ENCODE measurements around the gene EREG. TPM values are rescaled to one million over a fixed set of nuclear protein-coding genes. Genes with fewer than 3 reads are reported as not detected.
A peak's percentile ranks its signal among the peaks of the same experiment; 100 is the strongest.

Gene EREG
- total and polyA plus RNA-seq, 9 of the 15 experiments (the other 6 are each of a cell fraction or from before 2014, with no cell fraction given), result 0.97 to 7.3 (median 2.5) TPM

GRCh38 chr4:74437866-74438265 is 72.9 kb downstream of the EREG start (continued):
- TF ChIP-seq PCBP1 (IDR thresholded peaks at IDR 0.05; ENCODE audit: low read depth, low read length, poor library complexity, severe bottlenecking) (no peak), CBFA2T3 (IDR thresholded peaks at IDR 0.05) (peak; percentile 40; the same call in 1 of the 2 replicates), CSDE1 (IDR thresholded peaks at IDR 0.05) (no peak), PHB (CRISPR knock-in tag; IDR thresholded peaks at IDR 0.05) (no peak), ARID1B (IDR thresholded peaks at IDR 0.05) (peak; percentile 48), ZNF212 (CRISPR knock-in tag; IDR thresholded peaks at IDR 0.05) (no peak), TCF3 (CRISPR knock-in tag; IDR thresholded peaks at IDR 0.05) (peak; percentile 59), HLTF (IDR thresholded peaks at IDR 0.05) (no peak), NFIC (IDR thresholded peaks at IDR 0.05) (peak; percentile 25; the same call in 1 of the 2 replicates), TGIF2 (CRISPR knock-in tag; IDR thresholded peaks at IDR 0.05) (no peak)

Other genes starting within 250 kb of the EREG start
- 26.7 and 38.1 TPM in 2 replicates for gene MTHFD2L, start 207.0 kb upstream of the EREG start, total RNA-seq (2014; rRNA removed)
- gene MTHFD2L, start 207.0 kb upstream of the EREG start, total RNA-seq (2014; rRNA removed; fragmentation: Illumina TruSeq; extraction: Trizol), result 32.5 and 35.7 TPM in 2 replicates
- 24.0 and 26.6 TPM in 2 replicates for gene MTHFD2L, start 207.0 kb upstream of the EREG start, total RNA-seq (2015; rRNA removed; fragmentation: Illumina TruSeq; extraction: Trizol)
- gene MTHFD2L, start 207.0 kb upstream of the EREG start, total RNA-seq (2021), result 24.6 and 27.7 TPM in 2 replicates
- gene MTHFD2L, start 207.0 kb upstream of the EREG start, polyA plus RNA-seq (2011; rRNA removed), result 26.3 and 39.0 TPM in 2 replicates
- 19.1 and 19.7 TPM in 2 replicates for gene MTHFD2L, start 207.0 kb upstream of the EREG start, polyA plus RNA-seq (2014; fragmentation: Illumina TruSeq; extraction: Trizol)
- 10 to 100 TPM; 10.0 to 13.7 TPM for gene MTHFD2L, start 207.0 kb upstream of the EREG start, polyA plus RNA-seq (2014; fragmentation: Nextera tagmentation; extraction: Ambion mirVana)
- 26.0 and 29.8 TPM in 2 replicates for gene MTHFD2L, start 207.0 kb upstream of the EREG start, polyA plus RNA-seq (2014; rRNA removed)
- gene EPGN, start 56.7 kb upstream of the EREG start, total RNA-seq (2014; rRNA removed), result not detected in 2 replicates
- not detected in 2 replicates for gene EPGN, start 56.7 kb upstream of the EREG start, total RNA-seq (2014; rRNA removed; fragmentation: Illumina TruSeq; extraction: Trizol)
- gene EPGN, start 56.7 kb upstream of the EREG start, total RNA-seq (2015; rRNA removed; fragmentation: Illumina TruSeq; extraction: Trizol), result not detected in 2 replicates
- not detected in 2 replicates for gene EPGN, start 56.7 kb upstream of the EREG start, total RNA-seq (2021)
- not detected in 2 replicates for gene EPGN, start 56.7 kb upstream of the EREG start, polyA plus RNA-seq (2011; rRNA removed)
- not detected in 2 replicates for gene EPGN, start 56.7 kb upstream of the EREG start, polyA plus RNA-seq (2014; fragmentation: Illumina TruSeq; extraction: Trizol)
- gene EPGN, start 56.7 kb upstream of the EREG start, polyA plus RNA-seq (2014; fragmentation: Nextera tagmentation; extraction: Ambion mirVana), result under 1 TPM; 0.10 to 0.56 TPM
- not detected in 2 replicates for gene EPGN, start 56.7 kb upstream of the EREG start, polyA plus RNA-seq (2014; rRNA removed)
- gene AREG, start 80.0 kb downstream of the EREG start, total RNA-seq (2014; rRNA removed), result 4.5 and 5.8 TPM in 2 replicates
- gene AREG, start 80.0 kb downstream of the EREG start, total RNA-seq (2014; rRNA removed; fragmentation: Illumina TruSeq; extraction: Trizol), result 5.7 and 6.7 TPM in 2 replicates
- 2.8 and 3.5 TPM in 2 replicates for gene AREG, start 80.0 kb downstream of the EREG start, total RNA-seq (2015; rRNA removed; fragmentation: Illumina TruSeq; extraction: Trizol)
- gene AREG, start 80.0 kb downstream of the EREG start, total RNA-seq (2021), result 5.4 and 5.6 TPM in 2 replicates
- gene AREG, start 80.0 kb downstream of the EREG start, polyA plus RNA-seq (2011; rRNA removed), result 7.3 and 8.5 TPM in 2 replicates
- 6.5 and 7.7 TPM in 2 replicates for gene AREG, start 80.0 kb downstream of the EREG start, polyA plus RNA-seq (2014; fragmentation: Illumina TruSeq; extraction: Trizol)
- gene AREG, start 80.0 kb downstream of the EREG start, polyA plus RNA-seq (2014; fragmentation: Nextera tagmentation; extraction: Ambion mirVana), result 1 to 10 TPM; 1.4 to 2.4 TPM
- gene AREG, start 80.0 kb downstream of the EREG start, polyA plus RNA-seq (2014; rRNA removed), result 3.8 and 5.5 TPM in 2 replicates

Measured in K562 (cell line).